ENCODE measurements around the gene MDM4.
"Not testable (repeated sequence)": the region's sequence is repeated elsewhere in the genome, so short reads cannot be mapped to it uniquely, and the experiment has no call there.

MDM4 gene

GRCh38 chr1:204563780-204564179 is 47.6 kb downstream of the MDM4 start:
- DNase-seq: no peak

- DNase-seq: no peak
These were observed 48.6 kb downstream of the MDM4 start for GRCh38 chr1:204564835-204565234.

GRCh38 chr1:204565617-204566582 is 49.7 kb downstream of the MDM4 start:
- DNase-seq: peak; percentile 94

GRCh38 chr1:204566583-204566955 is 50.4 kb downstream of the MDM4 start:
- DNase-seq: peak; percentile 88

GRCh38 chr1:204567071-204567470 is 50.9 kb downstream of the MDM4 start:
- peak; percentile 38 for DNase-seq

GRCh38 chr1:204568576-204569315 is 52.5 kb downstream of the MDM4 start:
- DNase-seq: peak; percentile 38

DNA sequence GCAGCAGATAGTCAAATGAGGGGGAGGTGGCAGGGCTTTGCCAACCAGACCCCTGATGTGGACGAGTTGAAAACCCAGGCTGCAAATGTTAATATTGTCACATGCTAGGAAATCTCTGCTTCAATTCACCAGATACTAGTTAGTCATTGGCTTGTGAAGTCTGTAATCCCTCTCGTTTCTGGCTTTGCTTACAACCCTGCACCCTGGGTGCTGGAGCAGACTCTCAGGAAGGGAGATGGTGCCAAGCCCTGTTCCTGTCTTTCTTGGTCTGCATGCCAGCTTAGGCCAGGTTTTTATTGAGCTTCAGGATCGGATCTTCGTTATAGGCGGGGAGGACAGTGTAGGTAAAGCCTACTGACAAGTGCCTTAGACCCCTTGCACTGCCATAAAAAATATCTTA is 53.3 kb downstream of the MDM4 start:
- no peak for DNase-seq

DNA sequence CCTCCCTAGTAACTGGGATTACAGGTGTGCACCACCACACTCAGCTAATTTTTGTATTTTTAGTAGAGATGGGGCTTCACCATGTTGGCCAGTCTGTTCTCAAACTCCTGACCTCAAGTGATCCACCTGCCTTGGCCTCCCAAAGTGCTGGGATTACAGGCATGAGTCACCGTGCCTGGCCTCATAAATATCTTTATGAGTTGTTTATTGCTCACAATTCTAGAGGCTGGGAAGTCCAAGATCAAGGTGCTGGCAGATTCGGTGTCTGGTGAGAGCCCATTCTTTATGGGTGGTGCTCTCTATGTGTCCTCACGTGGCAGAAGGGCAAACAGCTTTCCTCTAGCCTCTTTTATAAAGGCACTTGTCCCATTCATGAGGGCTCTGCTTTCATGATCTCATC is 53.8 kb downstream of the MDM4 start:
- not testable (repeated sequence) for DNase-seq

DNA sequence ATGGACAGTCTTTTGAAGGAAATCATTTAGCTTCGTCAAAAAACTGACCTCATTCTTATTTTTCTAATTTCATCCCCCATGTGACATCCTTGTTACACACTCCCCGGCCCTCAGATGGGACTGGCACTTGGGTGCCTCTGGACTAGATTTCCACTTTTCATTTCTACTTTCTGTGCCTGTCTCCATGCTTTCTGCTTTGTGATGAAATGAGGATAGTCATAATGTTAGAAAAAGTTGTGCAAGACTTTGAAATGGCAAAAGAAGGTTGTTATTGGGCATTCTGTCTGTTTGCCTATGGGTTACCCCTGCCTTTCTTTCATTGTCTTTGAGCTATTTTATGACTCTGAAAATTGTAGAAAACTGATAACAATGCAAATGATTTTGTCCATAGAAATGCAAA is 54.9 kb downstream of the MDM4 start:
- no peak for DNase-seq

- no peak for DNase-seq
These were observed 55.4 kb downstream of the MDM4 start for GRCh38 chr1:204571631-204572030.

- peak; percentile 60 for DNase-seq
These were observed 57.0 kb downstream of the MDM4 start for GRCh38 chr1:204572923-204573922.

GRCh38 chr1:204574016-204574864 is 58.0 kb downstream of the MDM4 start:
- DNase-seq: peak; percentile 30

GRCh38 chr1:204574865-204575163 is 58.6 kb downstream of the MDM4 start:
- peak; percentile 85 for DNase-seq

DNA sequence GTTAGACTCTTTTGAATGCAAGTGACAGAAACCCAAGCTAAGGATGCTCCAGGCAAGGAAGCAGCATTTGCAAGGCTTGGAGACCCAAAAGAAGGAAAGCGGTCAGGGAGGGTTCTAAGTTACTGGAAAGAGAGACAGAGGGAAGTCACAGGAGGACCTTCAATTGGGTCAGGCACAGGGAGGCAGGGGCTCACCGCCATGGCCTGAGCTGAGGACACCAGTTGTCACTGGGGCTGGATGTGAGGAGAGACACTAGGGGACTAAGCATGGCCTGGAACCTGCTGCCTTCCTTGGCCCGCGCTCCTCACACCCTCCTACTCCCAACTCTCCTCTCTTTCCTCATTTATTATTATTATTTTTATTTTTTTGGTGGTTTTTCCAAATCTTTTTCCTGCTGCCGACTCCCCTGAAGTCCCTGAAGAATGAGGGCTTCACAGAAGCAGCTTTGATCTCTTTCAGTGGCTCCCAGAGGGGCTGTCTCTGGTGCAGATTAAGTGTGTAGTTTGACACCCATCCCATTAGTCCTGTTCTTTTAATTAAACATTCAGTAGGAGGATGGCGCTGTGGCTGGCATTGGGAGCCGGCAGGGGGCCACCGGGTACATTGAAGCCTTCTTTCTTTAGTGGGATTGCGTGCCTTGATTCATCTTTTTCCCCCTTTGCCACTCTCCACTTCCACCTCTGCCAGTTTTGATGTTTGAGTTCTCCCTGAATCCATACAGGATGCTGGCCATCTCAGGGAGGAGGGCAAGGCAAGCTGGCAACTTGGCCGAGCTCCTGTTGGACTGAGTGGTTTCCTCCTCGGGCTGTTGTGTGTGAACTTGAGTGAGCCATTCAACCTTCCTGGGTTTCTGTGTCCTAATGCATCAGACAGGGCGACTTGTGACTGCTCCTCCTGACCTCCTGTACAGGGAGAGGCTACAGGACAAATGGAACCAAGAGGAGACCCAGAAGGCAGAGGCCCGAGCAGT is 59.3 kb downstream of the MDM4 start:
- DNase-seq: peak; percentile 70

DNA sequence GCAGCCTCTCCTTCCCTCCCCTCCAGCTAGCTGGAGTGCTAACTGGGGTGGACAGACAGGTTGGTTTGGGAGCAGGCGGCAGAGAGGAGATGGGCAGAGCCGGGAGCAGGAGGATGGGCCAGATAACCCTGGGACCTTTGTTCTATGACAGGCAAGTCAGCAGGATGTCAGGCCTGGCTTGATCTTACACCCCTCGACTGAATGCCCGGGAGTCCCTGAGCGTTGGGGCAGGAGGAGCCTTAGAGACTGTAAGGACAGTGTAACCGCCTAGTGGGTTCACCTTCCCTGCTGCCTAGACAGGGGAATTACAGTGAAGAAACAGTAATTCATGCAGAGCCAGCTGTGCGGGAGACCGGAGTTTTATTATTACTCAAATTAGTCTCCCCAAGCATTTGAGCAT is 60.2 kb downstream of the MDM4 start:
- peak; percentile 29 for DNase-seq

GRCh38 chr1:204577794-204578478 is 61.7 kb downstream of the MDM4 start:
- peak; percentile 71 for DNase-seq

- peak; percentile 87 for DNase-seq
These were observed 62.9 kb downstream of the MDM4 start for GRCh38 chr1:204578867-204579664.

GRCh38 chr1:204579681-204580080 is 63.5 kb downstream of the MDM4 start:
- no peak for DNase-seq

- no peak for DNase-seq
These were observed 64.7 kb downstream of the MDM4 start for GRCh38 chr1:204580862-204581261.

Measured in NCI-H69 (cell line).